ENCODE measurements around the gene UIMC1.

Gene UIMC1

GRCh38 chr5:176921714-176922113, 84.9 kb downstream of the UIMC1 start:
- no peaks in the 10 kb centered on the region; the same call in 1 of the 2 replicates for H4K20me1 ChIP-seq (ENCODE audit: control insufficient read depth, insufficient read depth, low read depth, low read length)
- H3K9me3 ChIP-seq (ENCODE audit: control insufficient read depth, insufficient read depth, low read length) = no peaks in the 10 kb centered on the region
- H3F3A ChIP-seq (ENCODE audit: control insufficient read depth, insufficient read depth) = no peaks in the 10 kb centered on the region
- H3K36me3 ChIP-seq (ENCODE audit: control insufficient read depth, low read length) = peaks cover 68% of the 10 kb centered on the region
- H3K9me2 ChIP-seq (replicated peaks; ENCODE audit: control insufficient read depth, low read length) = no peaks in the 10 kb centered on the region
- H3K4me1 ChIP-seq (ENCODE audit: control insufficient read depth, low read length) = no peaks in the 10 kb centered on the region
- no peak overlapping the region for H3K27ac ChIP-seq (ENCODE audit: low read depth, low read length)
- no peaks in the 10 kb centered on the region for H3K27me3 ChIP-seq (ENCODE audit: control insufficient read depth, low read length)
- peaks cover 7% of the 10 kb centered on the region; the same call in 1 of the 2 replicates for H3K79me2 ChIP-seq (ENCODE audit: control insufficient read depth, low read length)
- no peak overlapping the region for H3K4me3 ChIP-seq (ENCODE audit: low read length)
- H3K4me2 ChIP-seq (ENCODE audit: low read length) = no peak overlapping the region
- TF ChIP-seq EZH2phosphoT487 (IDR thresholded peaks at IDR 0.05; ENCODE audit: borderline replicate concordance, low read length) (no peak), CTCF (IDR thresholded peaks at IDR 0.05; ENCODE audit: low read depth, low read length, poor library complexity, severe bottlenecking) (no peak)

GRCh38 chr5:176918613-176919012, 88.0 kb downstream of the UIMC1 start:
- Histone ChIP-seq H3K4me2 (ENCODE audit: low read length) (no peak overlapping the region), H3K79me2 (ENCODE audit: control insufficient read depth, low read length) (no peaks in the 10 kb centered on the region; the same call in 1 of the 2 replicates), H3K9me2 (replicated peaks; ENCODE audit: control insufficient read depth, low read length) (no peaks in the 10 kb centered on the region), H3K4me3 (ENCODE audit: low read length) (no peak overlapping the region), H3F3A (ENCODE audit: control insufficient read depth, insufficient read depth) (no peaks in the 10 kb centered on the region), H3K36me3 (ENCODE audit: control insufficient read depth, low read length) (peaks cover 79% of the 10 kb centered on the region), H3K9me3 (ENCODE audit: control insufficient read depth, insufficient read depth, low read length) (no peaks in the 10 kb centered on the region), H3K4me1 (ENCODE audit: control insufficient read depth, low read length) (no peaks in the 10 kb centered on the region), H4K20me1 (ENCODE audit: control insufficient read depth, insufficient read depth, low read depth, low read length) (no peaks in the 10 kb centered on the region; the same call in 1 of the 2 replicates), H3K27ac (ENCODE audit: low read depth, low read length) (no peak overlapping the region), H3K27me3 (ENCODE audit: control insufficient read depth, low read length) (no peaks in the 10 kb centered on the region)
- TF ChIP-seq EZH2phosphoT487 (IDR thresholded peaks at IDR 0.05; ENCODE audit: borderline replicate concordance, low read length) (no peak), CTCF (IDR thresholded peaks at IDR 0.05; ENCODE audit: low read depth, low read length, poor library complexity, severe bottlenecking) (no peak)

DNA sequence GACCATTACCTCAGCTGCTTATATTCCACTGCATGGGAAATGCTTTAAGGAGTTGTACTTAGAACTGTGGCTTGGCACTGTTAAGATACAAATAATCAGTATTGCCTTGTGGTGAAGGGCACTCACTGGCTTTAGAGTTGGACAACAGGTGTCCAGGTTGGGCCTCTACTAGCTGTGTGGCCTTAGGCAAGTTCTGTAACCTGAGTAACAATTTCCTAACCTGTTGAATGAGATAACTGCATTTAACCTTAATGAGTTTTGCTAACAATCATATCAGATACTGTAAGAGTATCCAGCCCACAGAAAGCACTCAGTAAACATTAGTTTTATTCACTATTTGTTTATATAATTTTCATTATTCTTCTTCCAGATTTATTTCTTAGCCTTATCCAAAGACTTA, 90.2 kb downstream of the UIMC1 start:
- peaks cover 76% of the 10 kb centered on the region for H3K36me3 ChIP-seq (ENCODE audit: control insufficient read depth, low read length)
- no peak overlapping the region for H3K27ac ChIP-seq (ENCODE audit: low read depth, low read length)
- no peak overlapping the region for H3K4me3 ChIP-seq (ENCODE audit: low read length)
- no peaks in the 10 kb centered on the region for H3K4me1 ChIP-seq (ENCODE audit: control insufficient read depth, low read length)
- no peak overlapping the region for H3K4me2 ChIP-seq (ENCODE audit: low read length)
- H4K20me1 ChIP-seq (ENCODE audit: control insufficient read depth, insufficient read depth, low read depth, low read length) = no peaks in the 10 kb centered on the region; the same call in none of the 2 replicates
- TF ChIP-seq CTCF (IDR thresholded peaks at IDR 0.05; ENCODE audit: low read depth, low read length, poor library complexity, severe bottlenecking) (no peak), EZH2phosphoT487 (IDR thresholded peaks at IDR 0.05; ENCODE audit: borderline replicate concordance, low read length) (no peak)
- no peaks in the 10 kb centered on the region for H3K27me3 ChIP-seq (ENCODE audit: control insufficient read depth, low read length)
- H3F3A ChIP-seq (ENCODE audit: control insufficient read depth, insufficient read depth) = 0 out of 2 replicates have a peak, but pooled peaks cover 2% of the 10 kb centered on the region
- H3K9me2 ChIP-seq (replicated peaks; ENCODE audit: control insufficient read depth, low read length) = no peaks in the 10 kb centered on the region
- H3K79me2 ChIP-seq (ENCODE audit: control insufficient read depth, low read length) = no peaks in the 10 kb centered on the region
- no peaks in the 10 kb centered on the region for H3K9me3 ChIP-seq (ENCODE audit: control insufficient read depth, insufficient read depth, low read length)
